Measurements from ENCODE around the gene OSBPL3.

The OSBPL3 gene

DNA sequence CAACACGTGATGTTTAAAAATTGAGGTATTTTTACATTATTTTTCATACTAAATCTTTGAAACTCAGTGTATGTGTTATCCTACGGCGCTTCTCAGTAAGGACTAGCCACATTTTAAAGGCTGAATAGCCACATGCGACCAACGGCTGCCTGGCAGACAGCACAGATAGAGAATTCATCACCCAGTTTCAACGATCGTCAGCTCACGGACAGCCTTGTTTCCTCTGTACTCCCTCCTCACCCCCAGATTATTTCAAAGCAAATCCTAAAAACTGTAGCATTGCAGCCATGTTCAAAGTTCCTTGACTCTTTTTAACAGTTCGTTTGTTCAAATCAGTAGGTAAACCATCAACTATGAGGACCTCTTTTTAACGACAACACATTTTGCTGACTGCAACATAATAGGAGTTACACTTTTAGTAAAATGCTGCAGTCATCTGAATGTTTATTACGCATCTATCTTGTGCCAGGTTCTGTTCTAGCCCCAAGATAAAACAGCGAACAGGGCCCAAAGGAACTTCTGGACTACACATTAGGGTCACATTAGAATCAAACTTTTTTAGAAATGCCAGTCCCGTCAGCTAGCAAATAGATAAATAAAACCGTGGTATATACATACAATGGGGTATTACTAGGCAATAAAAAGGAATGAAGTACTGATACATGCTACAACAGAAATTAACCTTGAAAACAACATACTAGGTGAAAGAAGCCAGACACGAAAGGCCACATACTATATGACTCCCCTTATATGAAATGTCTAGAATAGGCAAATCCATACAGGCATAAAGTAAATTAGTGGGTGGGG, 5.7 kb downstream of the OSBPL3 start:
- Histone ChIP-seq H3K36me3 (ENCODE audit: insufficient read depth, low read length) (no peaks in the 10 kb centered on the region), H3K4me1 (ENCODE audit: insufficient read depth, low read length) (peaks cover 33% of the 10 kb centered on the region), H3K9ac (ENCODE audit: low read depth, low read length) (no peak overlapping the region), H3K9me3 (ENCODE audit: control insufficient read depth, insufficient read depth, low read length) (no peaks in the 10 kb centered on the region)

DNA sequence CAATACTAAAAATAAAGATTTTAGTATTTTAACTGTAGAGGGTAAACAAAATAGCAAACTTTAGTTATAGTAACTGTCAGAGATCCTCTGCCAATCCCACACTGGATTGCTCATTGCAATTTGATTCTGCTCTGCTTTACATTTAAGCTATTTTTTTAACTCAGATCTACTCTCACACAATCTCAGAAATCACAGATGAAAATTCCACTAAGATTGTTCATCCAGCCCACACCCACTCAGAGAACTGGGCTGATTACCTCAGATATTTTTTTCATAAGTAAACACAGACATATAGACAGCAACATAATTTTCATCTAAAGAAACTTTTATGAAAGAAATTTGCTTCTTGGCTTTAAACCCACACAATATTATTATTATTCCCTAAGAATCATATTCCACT, 7.0 kb downstream of the OSBPL3 start:
- no peaks in the 10 kb centered on the region for H3K9me3 ChIP-seq (ENCODE audit: control insufficient read depth, insufficient read depth, low read length)
- H3K36me3 ChIP-seq (ENCODE audit: insufficient read depth, low read length): no peaks in the 10 kb centered on the region
- no peak overlapping the region for H3K9ac ChIP-seq (ENCODE audit: low read depth, low read length)
- peaks cover 28% of the 10 kb centered on the region for H3K4me1 ChIP-seq (ENCODE audit: insufficient read depth, low read length)

DNA sequence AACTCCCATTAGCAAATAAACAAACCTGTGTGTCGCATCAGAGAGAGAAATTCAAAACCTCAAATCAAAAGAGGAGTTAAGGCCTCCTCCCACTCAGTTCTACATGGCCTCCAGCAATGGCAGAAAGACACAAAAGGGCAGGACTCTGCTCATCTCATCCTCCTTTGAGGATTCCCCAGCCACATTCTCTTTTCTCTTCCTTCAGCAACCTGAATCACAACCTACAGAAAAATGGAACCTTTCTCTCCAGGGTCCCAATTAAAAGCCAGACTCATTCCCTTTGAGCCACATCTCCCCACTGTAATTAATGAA, 7.9 kb downstream of the OSBPL3 start:
- H3K9me3 ChIP-seq (ENCODE audit: control insufficient read depth, insufficient read depth, low read length): no peaks in the 10 kb centered on the region
- no peak overlapping the region for H3K9ac ChIP-seq (ENCODE audit: low read depth, low read length)
- peaks cover 28% of the 10 kb centered on the region for H3K4me1 ChIP-seq (ENCODE audit: insufficient read depth, low read length)
- H3K36me3 ChIP-seq (ENCODE audit: insufficient read depth, low read length): no peaks in the 10 kb centered on the region

DNA sequence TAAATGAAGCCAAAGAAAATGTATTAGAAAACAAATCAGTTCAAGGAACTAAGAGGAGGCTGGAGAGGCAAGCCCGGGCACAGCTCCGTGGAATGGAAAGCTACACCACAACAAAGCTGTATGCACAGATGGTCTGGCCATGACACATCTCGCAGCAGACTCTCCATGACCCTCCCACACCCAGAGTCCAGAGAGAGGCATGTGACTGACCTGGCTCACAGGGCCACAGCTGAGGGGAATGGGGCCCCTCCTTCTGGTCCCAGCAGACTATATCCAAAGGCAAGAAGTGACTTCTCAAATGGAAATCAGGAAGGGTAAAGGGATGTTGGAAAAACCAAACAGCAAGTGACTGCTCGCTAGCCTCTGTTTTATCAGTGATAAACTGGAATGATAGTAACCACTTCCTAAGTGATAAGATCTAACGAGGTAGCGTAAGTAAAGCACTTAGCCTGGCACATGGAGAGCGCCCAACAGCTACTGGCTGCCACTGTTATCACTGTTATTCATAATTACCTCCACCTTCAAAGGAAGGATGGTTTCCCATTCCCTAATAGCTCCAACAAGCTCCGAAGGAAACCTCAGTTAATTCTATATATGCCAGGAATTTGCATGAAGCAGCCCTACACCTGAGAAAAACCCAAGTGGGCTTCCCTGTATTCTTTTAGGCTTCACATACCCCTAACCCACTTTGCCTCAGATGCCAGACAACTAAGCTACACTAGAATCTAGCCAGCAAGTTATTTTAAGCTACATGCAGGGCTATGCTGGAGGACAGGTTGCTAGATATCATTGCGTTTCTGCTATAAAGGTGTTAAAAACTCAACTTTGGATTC, 8.4 kb downstream of the OSBPL3 start:
- H3K9ac ChIP-seq (ENCODE audit: low read depth, low read length): no peak overlapping the region
- H3K9me3 ChIP-seq (ENCODE audit: control insufficient read depth, insufficient read depth, low read length): no peaks in the 10 kb centered on the region
- H3K4me1 ChIP-seq (ENCODE audit: insufficient read depth, low read length): peaks cover 23% of the 10 kb centered on the region

DNA sequence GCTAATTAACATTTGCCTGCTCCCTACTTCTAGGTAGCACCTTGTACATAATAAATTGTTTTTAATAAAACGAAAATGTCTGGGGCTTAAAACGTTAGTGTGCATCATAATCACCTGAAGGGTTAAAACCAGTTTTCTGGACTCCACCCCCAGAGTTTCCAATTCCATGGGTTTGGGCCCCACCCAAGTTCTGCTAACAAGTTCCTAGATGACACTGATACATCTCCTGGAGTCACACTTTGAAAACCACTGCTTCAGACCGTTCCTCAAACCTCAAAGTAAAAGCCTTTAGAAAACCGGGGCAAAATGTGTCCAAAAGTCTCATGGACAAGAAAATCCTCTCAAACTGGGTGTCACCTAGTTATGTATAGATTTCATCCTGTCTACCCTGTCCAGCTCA, 9.3 kb downstream of the OSBPL3 start:
- Histone ChIP-seq H3K36me3 (ENCODE audit: insufficient read depth, low read length) (no peaks in the 10 kb centered on the region), H3K4me1 (ENCODE audit: insufficient read depth, low read length) (peaks cover 22% of the 10 kb centered on the region), H3K9ac (ENCODE audit: low read depth, low read length) (no peak overlapping the region), H3K9me3 (ENCODE audit: control insufficient read depth, insufficient read depth, low read length) (no peaks in the 10 kb centered on the region)

More for the DNA sequence above, 8.4 kb downstream of the OSBPL3 start:
- H3K36me3 ChIP-seq (ENCODE audit: insufficient read depth, low read length): no peaks in the 10 kb centered on the region

DNA sequence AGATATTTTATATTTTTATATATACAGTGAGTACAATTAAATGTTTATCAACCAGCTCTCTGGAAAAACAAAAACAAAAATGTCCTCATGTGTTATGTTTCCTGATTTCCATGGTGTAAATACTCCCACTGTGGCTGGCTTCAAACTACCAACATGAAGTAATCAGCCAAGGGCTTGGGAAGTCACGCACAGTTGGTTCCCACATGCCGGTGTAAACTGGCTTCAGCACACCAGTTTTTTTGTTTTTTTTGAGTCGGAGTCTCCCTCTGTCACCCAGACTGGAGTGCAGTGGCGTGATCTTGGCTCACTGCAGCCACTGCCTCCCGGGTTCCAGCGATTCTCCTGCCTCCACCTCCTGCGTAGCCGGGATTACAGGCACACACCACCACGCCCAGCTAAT, 11.8 kb downstream of the OSBPL3 start:
- Histone ChIP-seq H3K36me3 (ENCODE audit: insufficient read depth, low read length) (no peaks in the 10 kb centered on the region), H3K9me3 (ENCODE audit: control insufficient read depth, insufficient read depth, low read length) (no peaks in the 10 kb centered on the region), H3K4me1 (ENCODE audit: insufficient read depth, low read length) (peaks cover 19% of the 10 kb centered on the region; the same call in 1 of the 2 replicates), H3K9ac (ENCODE audit: low read depth, low read length) (no peak overlapping the region)

DNA sequence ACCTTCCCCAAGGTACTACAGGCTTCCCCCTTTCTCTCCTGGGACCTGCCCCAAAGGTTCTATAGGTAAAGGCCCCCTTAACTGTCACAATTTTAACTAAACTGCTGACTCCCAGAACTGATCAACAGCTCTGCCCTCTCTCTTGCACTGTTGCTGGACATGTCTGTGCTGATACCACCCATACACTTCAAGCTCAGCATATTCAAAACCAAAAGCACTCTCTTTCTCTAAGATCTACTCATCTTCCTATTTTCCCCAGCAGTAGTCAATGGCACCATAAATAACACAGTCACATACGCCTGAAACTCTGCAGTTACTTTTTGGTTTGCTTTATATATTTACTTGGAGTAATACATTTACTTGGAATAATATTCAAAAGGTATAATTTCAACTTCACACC, 12.3 kb downstream of the OSBPL3 start:
- Histone ChIP-seq H3K9ac (ENCODE audit: low read depth, low read length) (no peak overlapping the region), H3K9me3 (ENCODE audit: control insufficient read depth, insufficient read depth, low read length) (no peaks in the 10 kb centered on the region), H3K36me3 (ENCODE audit: insufficient read depth, low read length) (no peaks in the 10 kb centered on the region), H3K4me1 (ENCODE audit: insufficient read depth, low read length) (peaks cover 19% of the 10 kb centered on the region; the same call in 1 of the 2 replicates)

DNA sequence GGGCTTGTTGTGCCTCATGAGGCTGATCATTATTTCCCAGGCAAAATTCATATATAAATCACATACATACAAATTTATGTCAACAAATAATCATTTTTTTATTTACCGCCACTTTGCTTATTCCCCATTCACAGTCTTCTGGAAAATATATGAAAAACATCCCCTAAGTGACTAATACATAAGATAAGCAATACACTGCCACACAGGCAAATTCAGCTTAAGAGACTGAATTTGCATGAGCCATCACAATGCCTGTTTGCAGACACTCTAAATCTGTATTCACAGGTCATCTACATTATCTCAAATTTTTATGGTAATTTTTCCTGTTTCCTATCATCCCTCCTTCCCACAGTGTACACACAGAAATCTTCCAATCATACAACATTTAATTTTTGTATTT, 13.2 kb downstream of the OSBPL3 start:
- Histone ChIP-seq H3K4me1 (ENCODE audit: insufficient read depth, low read length) (peaks cover 13% of the 10 kb centered on the region; the same call in 1 of the 2 replicates), H3K9ac (ENCODE audit: low read depth, low read length) (no peak overlapping the region), H3K36me3 (ENCODE audit: insufficient read depth, low read length) (no peaks in the 10 kb centered on the region), H3K9me3 (ENCODE audit: control insufficient read depth, insufficient read depth, low read length) (no peaks in the 10 kb centered on the region)

DNA sequence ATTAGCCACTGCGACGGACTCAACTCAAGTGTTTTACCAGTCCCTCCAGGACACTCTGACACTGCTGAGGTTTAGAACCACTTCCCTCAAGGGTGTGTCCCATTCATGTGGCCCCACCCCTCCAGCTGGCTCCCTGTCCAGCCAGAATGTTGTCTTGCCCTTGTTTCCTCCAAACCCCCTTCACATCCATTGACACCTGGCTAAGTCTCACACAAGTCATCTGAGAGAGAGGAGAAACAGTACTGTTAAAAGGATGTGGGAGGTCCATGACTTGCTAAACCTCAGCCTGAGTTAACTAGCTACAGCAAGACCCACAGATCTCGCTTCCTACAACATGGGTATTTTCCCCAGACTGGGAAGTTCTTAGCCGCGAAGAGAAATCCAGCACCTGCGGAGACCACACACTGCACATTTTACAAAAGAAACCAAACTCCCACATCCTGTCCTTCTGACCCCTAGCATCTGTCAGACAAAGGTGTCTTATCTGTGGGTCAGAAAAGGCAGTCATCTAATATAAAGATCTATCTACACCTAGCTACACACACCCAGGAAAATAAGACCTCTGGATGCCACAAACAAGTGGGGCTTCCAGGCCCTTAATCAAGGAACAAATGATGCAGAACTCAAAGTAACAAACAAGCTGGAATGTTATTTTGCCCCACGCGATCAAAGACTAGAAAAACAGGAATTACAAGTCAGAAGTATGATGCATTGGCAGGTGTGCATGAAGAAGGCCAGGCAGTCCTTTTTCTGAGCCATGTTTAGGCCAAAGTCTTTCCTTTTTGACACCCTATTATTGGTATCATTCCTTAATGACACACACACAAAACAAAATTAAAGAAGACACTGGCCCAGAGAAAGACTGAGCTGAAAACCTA, 13.9 kb downstream of the OSBPL3 start:
- no peaks in the 10 kb centered on the region for H3K9me3 ChIP-seq (ENCODE audit: control insufficient read depth, insufficient read depth, low read length)
- no peaks in the 10 kb centered on the region for H3K36me3 ChIP-seq (ENCODE audit: insufficient read depth, low read length)
- H3K9ac ChIP-seq (ENCODE audit: low read depth, low read length): no peak overlapping the region
- H3K4me1 ChIP-seq (ENCODE audit: insufficient read depth, low read length): peaks cover 8% of the 10 kb centered on the region; the same call in 1 of the 2 replicates

DNA sequence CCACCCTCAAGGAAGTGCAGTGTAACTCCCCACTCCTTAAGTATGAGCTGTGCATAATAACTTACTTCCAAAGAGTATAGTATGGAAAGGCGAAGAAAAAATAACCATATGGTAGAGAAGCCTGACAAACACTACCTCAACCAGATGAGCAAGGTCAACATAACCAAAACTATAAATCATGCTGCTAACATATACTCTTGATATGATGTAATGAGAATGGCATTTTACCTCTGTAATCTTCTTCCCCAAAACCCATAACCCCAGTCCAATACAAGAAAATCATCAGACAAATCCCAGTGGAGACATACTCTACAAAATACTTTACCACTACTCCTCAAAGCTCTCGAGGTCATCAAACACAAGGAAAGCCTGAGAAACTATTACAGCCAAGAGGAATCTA, 15.8 kb downstream of the OSBPL3 start:
- Histone ChIP-seq H3K9ac (ENCODE audit: low read depth, low read length) (no peak overlapping the region), H3K4me1 (ENCODE audit: insufficient read depth, low read length) (peaks cover 9% of the 10 kb centered on the region; the same call in 1 of the 2 replicates), H3K9me3 (ENCODE audit: control insufficient read depth, insufficient read depth, low read length) (no peaks in the 10 kb centered on the region), H3K36me3 (ENCODE audit: insufficient read depth, low read length) (no peaks in the 10 kb centered on the region)

DNA sequence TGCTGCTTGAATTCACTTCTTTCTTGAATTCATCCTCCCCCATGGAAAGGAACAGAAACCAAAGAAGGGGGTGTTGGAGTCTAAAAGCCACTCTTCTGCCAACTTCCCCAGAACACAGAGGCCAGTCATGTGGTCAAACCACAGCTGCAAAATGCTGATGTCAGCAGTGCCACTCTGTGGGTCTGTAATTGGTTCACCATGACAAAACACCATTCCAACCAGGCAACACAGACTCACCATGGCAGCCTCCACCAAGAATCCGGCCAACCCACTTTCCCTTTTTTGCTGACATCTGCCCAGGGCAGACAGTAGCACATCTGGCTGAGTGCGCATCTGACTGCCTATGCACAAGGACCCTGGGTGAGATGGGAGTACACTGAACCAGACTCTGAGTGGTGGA, 16.8 kb downstream of the OSBPL3 start:
- peaks cover 10% of the 10 kb centered on the region; the same call in 1 of the 2 replicates for H3K4me1 ChIP-seq (ENCODE audit: insufficient read depth, low read length)
- no peaks in the 10 kb centered on the region for H3K9me3 ChIP-seq (ENCODE audit: control insufficient read depth, insufficient read depth, low read length)
- no peak overlapping the region for H3K9ac ChIP-seq (ENCODE audit: low read depth, low read length)
- no peaks in the 10 kb centered on the region for H3K36me3 ChIP-seq (ENCODE audit: insufficient read depth, low read length)

DNA sequence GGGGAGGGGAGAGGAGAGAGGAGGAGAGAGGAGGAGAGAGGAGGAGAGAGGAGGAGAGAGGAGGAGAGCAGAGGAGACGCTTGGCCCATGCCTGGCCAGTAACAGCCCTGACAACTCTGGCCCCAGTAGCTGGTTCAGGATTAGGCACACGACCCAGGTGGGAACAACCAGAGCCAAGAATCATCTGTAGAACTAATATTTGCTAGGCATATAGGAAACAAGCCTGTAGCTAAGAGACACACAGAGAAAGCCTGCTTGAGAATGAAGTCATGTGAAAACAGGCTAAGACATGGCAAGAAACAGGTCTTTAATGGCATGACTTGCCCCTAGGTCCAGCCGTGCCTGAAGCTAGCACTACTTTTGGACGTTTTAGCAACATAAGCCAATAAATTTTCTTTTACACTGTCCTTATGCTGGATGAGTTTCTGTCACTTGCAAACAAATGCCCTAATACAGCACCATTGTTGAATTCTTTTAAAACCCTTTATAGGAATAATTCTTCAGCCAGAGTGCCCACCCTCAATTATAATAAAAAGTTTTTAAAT, 17.5 kb downstream of the OSBPL3 start:
- no peaks in the 10 kb centered on the region for H3K9me3 ChIP-seq (ENCODE audit: control insufficient read depth, insufficient read depth, low read length)
- no peak overlapping the region for H3K9ac ChIP-seq (ENCODE audit: low read depth, low read length)
- peaks cover 10% of the 10 kb centered on the region; the same call in 1 of the 2 replicates for H3K4me1 ChIP-seq (ENCODE audit: insufficient read depth, low read length)
- H3K36me3 ChIP-seq (ENCODE audit: insufficient read depth, low read length): no peaks in the 10 kb centered on the region

DNA sequence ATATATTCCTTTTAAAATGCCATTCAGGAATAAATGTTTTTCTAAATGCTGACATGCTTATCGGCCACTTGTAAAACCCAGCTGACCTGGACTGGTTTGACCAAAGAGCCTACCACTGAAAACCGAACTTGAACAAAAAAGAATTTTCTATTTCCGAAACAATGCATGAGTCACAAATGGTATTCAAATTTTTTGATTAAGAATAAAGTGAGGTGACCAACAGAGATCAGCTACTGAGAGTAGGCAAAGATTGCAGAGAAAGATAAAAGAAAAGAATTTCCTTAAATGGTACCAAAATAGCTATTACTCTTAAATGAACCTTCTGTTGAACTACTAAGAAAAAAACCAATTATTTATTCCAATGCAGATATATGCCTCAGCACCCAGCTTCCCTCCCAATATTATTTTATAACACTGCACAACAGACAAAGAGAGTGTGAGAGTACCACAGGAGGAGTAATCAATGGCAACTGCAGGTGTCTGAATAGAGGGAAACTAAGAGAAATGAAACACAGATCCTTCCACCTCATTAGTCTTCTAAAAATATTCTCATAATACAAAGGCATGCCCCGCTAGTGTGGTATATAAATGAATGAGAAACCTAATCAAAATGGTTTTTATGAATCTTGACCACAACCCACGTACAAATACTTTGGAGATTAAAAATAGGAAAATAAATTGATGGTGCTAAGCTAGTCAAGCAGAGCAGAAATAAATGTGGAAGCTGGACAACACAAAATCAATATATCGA, 20.1 kb downstream of the OSBPL3 start:
- Histone ChIP-seq H3K9me3 (ENCODE audit: control insufficient read depth, insufficient read depth, low read length) (no peaks in the 10 kb centered on the region), H3K9ac (ENCODE audit: low read depth, low read length) (no peak overlapping the region), H3K36me3 (ENCODE audit: insufficient read depth, low read length) (no peaks in the 10 kb centered on the region), H3K4me1 (ENCODE audit: insufficient read depth, low read length) (0 out of 2 replicates have a peak, but pooled peaks cover 5% of the 10 kb centered on the region)

Data from ES-I3 (cell line).